HepG2 (cell line): ENCODE results near the gene COPZ1. TPM values are rescaled to one million over a fixed set of nuclear protein-coding genes. Genes with fewer than 3 reads are reported as not detected.

ENCODE experiments used
- ATF1 ChIP-seq: IDR thresholded peaks from 2 replicates; pipeline ENCODE4 v1.6.1; 2016; ENCODE audit warnings: mild to moderate bottlenecking, control low read depth
- DPF2 ChIP-seq: sonication (generic); formaldehyde crosslinking; IDR thresholded peaks from 2 replicates; pipeline ENCODE4 v1.4.0; 2020; ENCODE audit warnings: mild to moderate bottlenecking, low read depth, missing genetic modification reagents, borderline replicate concordance
- HNF1B ChIP-seq: sonication (generic); formaldehyde crosslinking; IDR thresholded peaks from 2 replicates; pipeline ENCODE4 v1.5.1; 2020; ENCODE audit warnings: mild to moderate bottlenecking, moderate library complexity, missing genetic modification reagents
- HNRNPK ChIP-seq: fragments of 200-400 bp; formaldehyde crosslinking; IDR thresholded peaks from 2 replicates; pipeline ENCODE4 v1.6.1; 2018; ENCODE audit warnings: low read length, low read depth, moderate library complexity, mild to moderate bottlenecking; ENCODE audit not compliant: poor library complexity, severe bottlenecking
- MXI1 ChIP-seq: IDR thresholded peaks from 3 replicates; pipeline ENCODE4 v1.6.1; 2012; ENCODE audit warnings: low read depth, low read length, inconsistent platforms, borderline replicate concordance
- SOX5 ChIP-seq: IDR thresholded peaks from 2 replicates; pipeline ENCODE4 v1.6.1; 2016; ENCODE audit warnings: borderline replicate concordance
- ZMYM3 ChIP-seq: sonication (generic); formaldehyde crosslinking; IDR thresholded peaks from 2 replicates; pipeline ENCODE4 v1.5.1; 2020; ENCODE audit warnings: mild to moderate bottlenecking, missing genetic modification reagents
- ZNF124 ChIP-seq: sonication (generic); formaldehyde crosslinking; IDR thresholded peaks from 2 replicates; pipeline ENCODE4 v1.4.0; 2020; ENCODE audit warnings: missing genetic modification reagents
- ZNF20 ChIP-seq: sonication (generic); formaldehyde crosslinking; IDR thresholded peaks from 2 replicates; pipeline ENCODE4 v1.4.0; 2020; ENCODE audit warnings: mild to moderate bottlenecking, moderate library complexity, missing genetic modification reagents
- ZNF407 ChIP-seq: sonication (generic); formaldehyde crosslinking; IDR thresholded peaks from one replicate; pipeline ENCODE4 v1.5.1; 2020; ENCODE audit warnings: mild to moderate bottlenecking, missing genetic modification reagents; ENCODE audit errors: not compliant biosample characterization
- polyA plus RNA-seq, 8 experiments: library from polyadenylated mRNA; depleted of rRNA in 3 of 8; stranded (reverse) in 7 of 8; unstranded in 1 of 8; fragments of >200 nt; fragmentation: Illumina TruSeq in 4 of 8; extraction: Trizol in 4 of 8; gene quantifications; 2 replicates each; pipeline versions ENCODE4 v1.2.1 to v1.2.3, GENCODE V29; 2011 to 2016; ENCODE audit warnings: low read depth in 4 of 8, missing spikeins in 1 of 8, mixed read lengths in 1 of 8; ENCODE audit not compliant: insufficient read depth in 1 of 8
- total RNA-seq, 5 experiments: library from RNA; depleted of rRNA; stranded (reverse); fragments of >200 nt; fragmentation: Illumina TruSeq; extraction: Trizol; gene quantifications; 2 replicates each; pipeline ENCODE4 v1.2.3, GENCODE V29; 2016; ENCODE audit warnings: low read depth in 1 of 5
- TF ChIP-seq, protein P1 (sequence below): sonication (generic); formaldehyde crosslinking; IDR thresholded peaks from 2 replicates; pipeline ENCODE4 v1.4.0; 2020; ENCODE audit warnings: missing genetic modification reagents
- TF ChIP-seq, protein P2 (sequence below): IDR thresholded peaks from 2 replicates; pipeline ENCODE4 v1.6.1; 2016
- TF ChIP-seq, protein P3 (sequence below): sonication (generic); formaldehyde crosslinking; conservative IDR thresholded peaks from 2 replicates; pipeline ENCODE4 v1.8.1; 2023; ENCODE audit warnings: missing genetic modification reagents

Gene COPZ1
- total and polyA plus RNA-seq, 2 of the 13 experiments (the other 11 are each of a cell fraction or from before 2014, with no cell fraction given), result 125 to 184 TPM

- TF ChIP-seq ZNF407 (CRISPR knock-in tag) (peak; percentile 63), SOX5 (CRISPR knock-in tag) (0 out of 2 replicates have a peak, but pooled peaks have one; percentile 14), ZNF20 (CRISPR knock-in tag) (no peak), MXI1 (peak; percentile 35; the same call in 2 of the 3 replicates), HNF1B (peak; percentile 15; the same call in 1 of the 2 replicates), HNRNPK (no peak), ZNF124 (0 out of 2 replicates have a peak, but pooled peaks have one; percentile 66), ATF1 (CRISPR knock-in tag) (peak; percentile 93), ZMYM3 (CRISPR knock-in tag) (no peak), DPF2 (CRISPR knock-in tag) (no peak)
- TF ChIP-seq, protein P1, sequence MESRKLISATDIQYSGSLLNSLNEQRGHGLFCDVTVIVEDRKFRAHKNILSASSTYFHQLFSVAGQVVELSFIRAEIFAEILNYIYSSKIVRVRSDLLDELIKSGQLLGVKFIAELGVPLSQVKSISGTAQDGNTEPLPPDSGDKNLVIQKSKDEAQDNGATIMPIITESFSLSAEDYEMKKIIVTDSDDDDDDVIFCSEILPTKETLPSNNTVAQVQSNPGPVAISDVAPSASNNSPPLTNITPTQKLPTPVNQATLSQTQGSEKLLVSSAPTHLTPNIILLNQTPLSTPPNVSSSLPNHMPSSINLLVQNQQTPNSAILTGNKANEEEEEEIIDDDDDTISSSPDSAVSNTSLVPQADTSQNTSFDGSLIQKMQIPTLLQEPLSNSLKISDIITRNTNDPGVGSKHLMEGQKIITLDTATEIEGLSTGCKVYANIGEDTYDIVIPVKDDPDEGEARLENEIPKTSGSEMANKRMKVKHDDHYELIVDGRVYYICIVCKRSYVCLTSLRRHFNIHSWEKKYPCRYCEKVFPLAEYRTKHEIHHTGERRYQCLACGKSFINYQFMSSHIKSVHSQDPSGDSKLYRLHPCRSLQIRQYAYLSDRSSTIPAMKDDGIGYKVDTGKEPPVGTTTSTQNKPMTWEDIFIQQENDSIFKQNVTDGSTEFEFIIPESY (CRISPR knock-in tag), result no peak; the same call in 1 of the 2 replicates
- TF ChIP-seq, protein P2, sequence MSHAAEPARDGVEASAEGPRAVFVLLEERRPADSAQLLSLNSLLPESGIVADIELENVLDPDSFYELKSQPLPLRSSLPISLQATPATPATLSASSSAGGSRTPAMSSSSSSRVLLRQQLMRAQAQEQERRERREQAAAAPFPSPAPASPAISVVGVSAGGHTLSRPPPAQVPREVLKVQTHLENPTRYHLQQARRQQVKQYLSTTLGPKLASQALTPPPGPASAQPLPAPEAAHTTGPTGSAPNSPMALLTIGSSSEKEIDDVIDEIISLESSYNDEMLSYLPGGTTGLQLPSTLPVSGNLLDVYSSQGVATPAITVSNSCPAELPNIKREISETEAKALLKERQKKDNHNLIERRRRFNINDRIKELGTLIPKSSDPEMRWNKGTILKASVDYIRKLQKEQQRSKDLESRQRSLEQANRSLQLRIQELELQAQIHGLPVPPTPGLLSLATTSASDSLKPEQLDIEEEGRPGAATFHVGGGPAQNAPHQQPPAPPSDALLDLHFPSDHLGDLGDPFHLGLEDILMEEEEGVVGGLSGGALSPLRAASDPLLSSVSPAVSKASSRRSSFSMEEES (CRISPR knock-in tag), result no peak; the same call in 1 of the 2 replicates
- TF ChIP-seq, protein P3, sequence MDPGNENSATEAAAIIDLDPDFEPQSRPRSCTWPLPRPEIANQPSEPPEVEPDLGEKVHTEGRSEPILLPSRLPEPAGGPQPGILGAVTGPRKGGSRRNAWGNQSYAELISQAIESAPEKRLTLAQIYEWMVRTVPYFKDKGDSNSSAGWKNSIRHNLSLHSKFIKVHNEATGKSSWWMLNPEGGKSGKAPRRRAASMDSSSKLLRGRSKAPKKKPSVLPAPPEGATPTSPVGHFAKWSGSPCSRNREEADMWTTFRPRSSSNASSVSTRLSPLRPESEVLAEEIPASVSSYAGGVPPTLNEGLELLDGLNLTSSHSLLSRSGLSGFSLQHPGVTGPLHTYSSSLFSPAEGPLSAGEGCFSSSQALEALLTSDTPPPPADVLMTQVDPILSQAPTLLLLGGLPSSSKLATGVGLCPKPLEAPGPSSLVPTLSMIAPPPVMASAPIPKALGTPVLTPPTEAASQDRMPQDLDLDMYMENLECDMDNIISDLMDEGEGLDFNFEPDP (CRISPR knock-in tag), result no peak
These were observed 44.3 kb upstream of the COPZ1 start, which contains the start of gene HNRNPA1 (continued) for GRCh38 chr12:54280468-54281260.
